SK-MEL-5 (cell line): ENCODE results near the gene CSF3R. TPM values are rescaled to one million over a fixed set of nuclear protein-coding genes. Genes with fewer than 3 reads are reported as not detected.

Source experiments
- DNase-seq: peaks from one replicate; pipeline ENCODE4 v3.0.0-alpha.2; 2016; ENCODE audit warnings: low read depth, low spot score
- in situ Hi-C: cut with HindIII; loops from 2 replicates; pipeline ENCODE4 v1.10.0; 2016; ENCODE audit warnings: low sequenced_read_pairs, high pct_unique_total_duplicates, low pct_unique_long_range_greater_than_20kb
- total RNA-seq: library from RNA; depleted of rRNA; stranded (reverse); fragments of >200 nt; shearing (Covaris generic); gene quantifications from 2 replicates; pipeline ENCODE4 v1.2.3, GENCODE V29; 2014

CSF3R gene
- total RNA-seq, 1 experiment from 2014 or later, result not detected

GRCh38 chr1:36469163-36469562 is 13.6 kb downstream of the CSF3R start:
- in situ Hi-C loops, result no loop called here
- no peak for DNase-seq

GRCh38 chr1:36467700-36468455 is 14.8 kb downstream of the CSF3R start:
- no peak for DNase-seq
- in situ Hi-C loops, result no loop called here

GRCh38 chr1:36467027-36467410 is 15.7 kb downstream of the CSF3R start:
- in situ Hi-C loops, result no loop called here

GRCh38 chr1:36466370-36467026 is 16.2 kb downstream of the CSF3R start:
- in situ Hi-C loops, result no loop called here
- no peak for DNase-seq

More at GRCh38 chr1:36467027-36467410, 15.7 kb downstream of the CSF3R start:
- DNase-seq, result no peak

- in situ Hi-C loops, result no loop called here
- DNase-seq, result no peak
Measured at GRCh38 chr1:36465731-36466369, 16.9 kb downstream of the CSF3R start.

DNA sequence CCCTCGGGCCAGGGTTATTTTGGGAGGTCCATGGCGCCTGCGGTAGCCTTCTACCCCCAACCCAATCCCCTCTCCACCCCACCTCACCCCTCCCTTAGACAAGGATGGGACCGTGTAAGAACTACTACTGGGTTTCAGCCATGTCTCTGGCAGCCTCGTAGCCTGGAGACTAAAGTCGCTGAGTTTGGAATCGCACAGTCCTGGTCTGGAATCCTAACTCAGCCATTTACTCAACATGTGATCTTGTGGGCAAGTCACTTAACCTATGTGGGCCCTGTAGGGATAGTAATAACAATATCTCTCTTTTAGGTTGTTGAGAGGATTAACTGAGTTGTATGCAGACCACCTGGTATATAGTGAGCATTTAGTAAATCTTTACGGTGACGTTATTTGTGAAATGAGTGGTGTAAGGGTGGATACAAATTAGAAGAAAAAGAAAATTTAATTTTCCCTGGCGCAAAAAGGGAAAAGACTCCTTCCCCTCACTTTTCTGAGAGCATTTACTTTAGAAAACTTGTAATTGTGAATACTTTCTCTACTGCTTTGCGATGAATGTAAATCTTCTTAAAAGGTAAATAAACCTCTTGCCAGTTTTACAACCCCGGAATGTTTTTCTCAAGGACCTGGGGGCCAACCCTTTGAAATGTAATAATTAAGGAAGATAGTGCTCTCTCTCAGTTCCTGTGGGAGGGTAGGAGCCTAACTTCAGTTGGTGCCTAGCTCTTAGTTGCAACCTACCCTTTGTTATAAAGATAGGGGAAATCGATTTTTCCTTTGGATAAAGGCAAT is 17.9 kb downstream of the CSF3R start:
- in situ Hi-C loops, result no loop called here
- peak; percentile 49 for DNase-seq

- DNase-seq, result peak; percentile 95
- in situ Hi-C loops, result no loop called here
Measured at GRCh38 chr1:36463803-36464604, 18.7 kb downstream of the CSF3R start, which contains the start of gene MRPS15. TSS of gene MRPS15 (minus strand) at chr1:36464384. CDS start at chr1:36464275, 109 bp downstream.

- DNase-seq, result no peak
- in situ Hi-C loops, result no loop called here
Measured at GRCh38 chr1:36463463-36463802, 19.3 kb downstream of the CSF3R start.

DNA sequence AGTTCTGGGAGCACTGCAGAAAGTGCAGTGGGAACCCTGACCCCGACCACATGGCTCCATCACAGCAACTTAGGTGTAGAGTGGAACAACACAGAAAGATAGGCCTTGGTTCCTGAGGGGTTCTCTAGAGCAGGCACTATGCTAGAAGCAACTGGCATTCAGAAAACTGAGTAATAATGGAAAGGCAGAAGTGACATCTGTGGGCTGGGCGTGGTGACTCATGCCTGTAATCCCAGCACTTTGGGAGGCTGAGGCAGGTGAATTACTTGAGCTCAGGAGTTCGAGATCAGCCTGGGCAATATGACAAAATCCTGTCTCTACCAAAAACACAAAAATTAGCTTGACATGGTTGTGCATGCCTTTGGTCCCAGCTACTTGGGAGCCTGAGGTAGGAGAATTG is 23.8 kb downstream of the CSF3R start:
- in situ Hi-C loops, result no loop called here

DNA sequence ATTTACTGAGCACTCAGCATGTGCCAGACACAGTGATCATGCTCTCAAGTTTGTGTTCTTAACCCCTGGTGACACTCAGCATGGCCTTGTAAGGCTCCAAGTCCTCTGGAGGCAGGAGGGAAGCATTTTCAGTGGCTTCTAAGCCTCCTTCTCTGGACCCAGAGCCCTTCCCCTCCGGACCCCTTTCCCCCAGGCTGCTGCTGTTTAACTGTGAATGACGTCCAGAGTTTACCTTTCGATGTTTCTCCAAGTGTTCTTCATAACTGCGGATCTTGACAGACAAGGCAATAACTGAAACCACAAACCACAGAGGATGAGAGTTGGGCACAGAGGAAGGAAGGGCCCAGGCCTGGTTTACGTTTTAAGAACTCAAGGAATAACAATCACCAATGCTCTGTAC is 25.0 kb downstream of the CSF3R start:
- in situ Hi-C loops, result no loop called here
- no peak for DNase-seq

More for the DNA sequence above, 23.8 kb downstream of the CSF3R start:
- no peak for DNase-seq

DNA sequence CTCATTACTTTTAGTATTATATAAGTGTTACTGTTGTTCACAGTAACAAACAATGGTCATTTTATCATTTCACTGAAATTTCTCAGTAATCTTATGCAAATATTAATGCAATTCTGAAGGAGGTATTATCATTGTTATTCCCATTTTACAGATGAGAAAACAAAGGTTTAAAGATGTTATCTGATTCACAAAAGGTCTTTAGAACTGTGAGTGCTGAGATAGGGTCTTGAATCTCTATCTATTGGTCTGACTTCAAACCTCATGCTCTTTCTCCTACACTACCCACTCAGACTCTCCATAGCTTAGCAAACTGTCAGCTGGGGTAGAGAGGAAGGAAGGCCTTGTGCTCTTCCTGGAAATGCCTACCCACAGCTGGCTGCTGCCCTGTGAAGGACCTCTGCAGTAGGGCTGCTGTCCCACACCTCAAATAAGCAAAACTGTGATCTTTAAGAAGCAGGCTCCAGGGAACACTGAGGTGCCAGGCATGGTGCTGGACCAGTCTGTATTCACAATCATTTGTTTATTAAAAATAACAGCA is 26.3 kb downstream of the CSF3R start:
- in situ Hi-C loops, result no loop called here
- no peak for DNase-seq

GRCh38 chr1:36455386-36455785 is 27.3 kb downstream of the CSF3R start:
- in situ Hi-C loops, result no loop called here
- no peak for DNase-seq

- no peak for DNase-seq
- in situ Hi-C loops, result no loop called here
Measured at GRCh38 chr1:36453600-36454388, 28.9 kb downstream of the CSF3R start.

GRCh38 chr1:36453051-36453450 is 29.7 kb downstream of the CSF3R start:
- in situ Hi-C loops, result no loop called here
- no peak for DNase-seq

DNA sequence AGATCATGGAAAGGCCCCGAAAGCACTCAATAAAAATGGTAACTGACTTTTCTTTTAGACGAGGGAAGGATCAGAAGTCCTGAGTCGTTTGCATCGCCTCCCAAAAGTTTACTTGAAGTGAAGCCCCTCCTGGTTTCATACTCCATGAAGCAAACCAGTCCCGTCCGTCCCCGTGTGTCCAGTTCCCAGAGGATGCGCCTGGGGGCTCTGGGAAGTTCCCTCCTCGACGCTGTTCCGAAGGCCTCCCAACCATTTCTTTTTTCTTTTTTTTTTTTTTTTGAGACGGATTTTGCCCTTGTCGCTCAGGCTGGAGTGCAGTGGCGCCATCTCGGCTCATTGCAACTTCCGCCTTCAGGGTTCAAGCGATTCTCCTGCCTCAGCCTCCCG is 31.8 kb downstream of the CSF3R start:
- DNase-seq, result no peak
- in situ Hi-C loops, result no loop called here

GRCh38 chr1:36450270-36450918 is 32.3 kb downstream of the CSF3R start, which contains the start of gene OSCP1:
TSS of gene OSCP1 (minus strand) at chr1:36450451. CDS start at chr1:36450369, 82 bp downstream.
- peak; percentile 94 for DNase-seq
- in situ Hi-C loops, result no loop called here
